SKM-1 treated with dmso at 0.1 percent for 144 hours (cell line): ENCODE measurements around the gene DGAT2L6.
"Not testable (repeated sequence)": the region's sequence is repeated elsewhere in the genome, so short reads cannot be mapped to it uniquely, and the experiment has no call there.

ENCODE experiments used
- DNase-seq: peaks from one replicate; lab custom pipeline; 2025; ENCODE audit not compliant: unreplicated experiment; lab: John Stamatoyannopoulos, UW

DGAT2L6 gene

GRCh38 chrX:70196961-70197720, 19.9 kb downstream of the DGAT2L6 start:
- no peak for DNase-seq

GRCh38 chrX:70201732-70202131, 24.4 kb downstream of the DGAT2L6 start:
- DNase-seq: no peak

GRCh38 chrX:70208479-70208878, 31.2 kb downstream of the DGAT2L6 start:
- no peak for DNase-seq

DNA sequence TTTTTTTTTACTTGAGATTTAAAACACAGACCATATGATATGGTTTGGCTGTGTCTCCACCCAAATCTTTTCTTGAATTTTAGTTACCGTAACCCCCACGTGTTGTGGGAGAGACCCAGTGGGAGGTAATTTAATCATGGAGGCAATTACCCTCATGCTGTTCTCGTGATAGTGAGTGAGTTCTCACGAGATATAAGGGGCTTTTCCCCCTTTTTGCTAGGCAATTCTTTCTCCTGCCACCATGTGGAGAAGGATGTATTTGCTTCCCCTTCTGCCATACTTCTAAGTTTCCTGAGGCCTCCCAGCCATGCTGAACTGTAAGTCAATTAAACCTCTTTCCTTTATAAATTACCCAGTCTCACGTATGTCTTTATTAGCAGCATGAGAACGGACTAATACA, 32.3 kb downstream of the DGAT2L6 start:
- DNase-seq: not testable (repeated sequence)

DNA sequence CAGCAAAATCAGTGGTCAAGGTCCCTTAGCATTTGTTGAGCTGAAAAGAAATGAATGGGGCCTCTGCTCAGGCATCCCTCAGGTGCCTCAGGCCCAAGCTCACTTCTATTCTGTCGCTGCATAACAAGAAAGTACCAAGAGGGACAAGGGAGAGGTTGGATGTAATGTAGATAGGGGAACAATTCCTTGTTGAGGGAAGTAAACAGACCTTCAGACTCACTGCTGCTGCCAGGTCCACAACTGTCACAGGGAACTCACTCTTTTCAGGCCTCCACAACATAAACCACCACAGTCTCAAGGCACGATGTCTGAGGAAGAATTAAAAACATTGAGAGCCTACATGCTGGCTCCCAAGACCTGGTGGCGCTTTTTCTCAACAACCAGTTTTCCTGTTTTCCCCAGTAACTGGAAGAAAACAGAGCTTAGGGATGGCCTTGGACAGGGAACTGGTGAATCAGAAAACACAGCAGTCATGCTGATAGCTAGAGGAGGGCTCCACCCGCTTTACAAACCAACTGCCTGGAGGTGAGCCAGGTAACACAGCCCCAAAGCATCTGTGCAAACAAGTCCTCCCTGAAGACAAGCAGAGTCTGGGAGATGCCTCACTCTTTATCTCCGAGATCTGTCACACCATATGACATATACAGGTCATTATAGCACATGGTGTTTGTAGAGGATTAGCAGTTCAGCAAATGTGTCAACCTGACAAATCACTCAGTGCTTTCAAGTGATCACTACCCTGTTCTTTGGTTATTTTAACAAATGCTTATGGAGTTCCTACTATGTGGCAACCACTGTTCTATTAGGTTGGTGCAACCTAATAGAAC, 42.9 kb downstream of the DGAT2L6 start:
- DNase-seq: no peak

- no peak for DNase-seq
These were observed 48.8 kb downstream of the DGAT2L6 start for GRCh38 chrX:70226048-70226447.

- no peak for DNase-seq
These were observed 49.4 kb downstream of the DGAT2L6 start for GRCh38 chrX:70226687-70227086.

GRCh38 chrX:70231666-70232065, 54.4 kb downstream of the DGAT2L6 start:
- DNase-seq: no peak

- DNase-seq: no peak
These were observed 57.1 kb downstream of the DGAT2L6 start, which contains the start of gene AWAT1 for GRCh38 chrX:70234355-70234754. AWAT1 (plus strand) TSS chrX:70234655; CDS start chrX:70234696, 41 bp downstream.

DNA sequence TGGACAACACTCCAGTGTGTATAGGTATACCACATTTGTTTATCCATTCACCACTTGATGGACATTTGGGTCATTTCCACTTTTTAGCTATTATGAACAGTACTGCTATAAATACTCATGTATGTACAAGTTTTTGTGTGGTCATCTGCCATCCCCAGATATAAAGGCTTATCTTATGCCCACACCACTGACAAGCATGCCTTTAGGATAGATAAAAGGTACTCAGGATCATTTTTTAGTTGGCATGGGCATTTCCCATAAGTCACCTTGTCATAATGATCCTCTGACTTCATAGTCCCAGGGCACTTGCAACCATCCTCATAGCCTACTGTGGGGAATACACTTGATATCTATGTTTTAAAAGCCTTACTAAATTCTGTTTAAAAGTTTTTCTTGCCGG, 63.5 kb downstream of the DGAT2L6 start:
- DNase-seq: no peak

GRCh38 chrX:70241501-70241900, 64.2 kb downstream of the DGAT2L6 start:
- DNase-seq: no peak

DNA sequence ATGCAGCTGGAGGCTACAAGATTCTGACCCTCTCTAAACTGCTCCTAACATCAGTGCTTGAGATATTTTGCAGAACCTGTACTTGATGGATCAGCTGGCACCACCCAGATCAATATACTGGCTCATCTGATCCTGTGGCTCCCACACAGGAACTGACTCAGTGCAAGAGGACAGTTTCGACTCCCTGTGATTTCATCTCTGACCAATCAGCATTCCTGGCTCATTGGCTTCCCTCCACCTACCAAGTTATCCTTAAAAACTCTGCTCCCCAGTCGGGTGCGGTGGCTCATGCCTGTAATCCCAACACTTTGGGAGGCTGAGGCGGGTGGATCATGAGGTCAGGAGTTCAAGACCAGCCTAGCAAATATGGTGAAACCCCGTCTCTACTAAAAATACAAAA, 66.3 kb downstream of the DGAT2L6 start:
- not testable (repeated sequence) for DNase-seq

- no peak for DNase-seq
These were observed 67.6 kb downstream of the DGAT2L6 start for GRCh38 chrX:70244881-70245280.

- DNase-seq: no peak
These were observed 70.0 kb downstream of the DGAT2L6 start for GRCh38 chrX:70247252-70247651.

- DNase-seq: no peak
These were observed 75.2 kb downstream of the DGAT2L6 start for GRCh38 chrX:70252491-70252890.

DNA sequence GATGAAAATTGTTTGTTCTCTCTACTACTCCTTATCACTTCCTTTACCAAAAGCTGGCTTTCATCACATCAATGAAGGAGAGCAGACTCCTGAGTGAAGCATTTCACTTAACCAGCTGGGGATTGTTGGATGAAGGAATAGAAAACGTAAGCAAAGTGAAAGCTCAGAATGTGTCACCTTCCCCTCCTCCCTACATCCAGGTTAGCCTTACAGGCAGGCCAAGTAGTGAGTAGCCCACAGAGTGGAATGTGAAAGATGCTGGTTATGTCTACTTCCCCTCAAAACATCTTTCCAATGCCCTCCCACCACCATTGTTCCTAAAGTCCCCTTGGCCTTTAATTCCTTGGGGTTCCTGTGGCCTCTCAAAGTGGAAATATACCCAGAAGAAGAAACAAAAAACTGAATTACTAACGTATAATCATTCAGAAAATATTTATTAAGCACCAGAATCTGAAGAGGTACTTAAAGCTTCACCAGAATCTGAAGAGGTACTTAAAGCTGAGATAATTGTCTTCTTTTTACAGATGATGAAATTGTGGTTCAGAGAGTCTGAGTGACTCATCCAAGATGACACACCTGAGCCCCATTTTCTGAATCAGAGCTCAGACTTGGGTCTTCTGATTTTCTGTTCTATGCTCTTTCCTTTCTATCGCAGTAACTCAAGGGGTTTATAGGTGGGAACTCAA, 76.2 kb downstream of the DGAT2L6 start:
- no peak for DNase-seq

GRCh38 chrX:70254063-70254400, 76.7 kb downstream of the DGAT2L6 start:
- DNase-seq: no peak

DNA sequence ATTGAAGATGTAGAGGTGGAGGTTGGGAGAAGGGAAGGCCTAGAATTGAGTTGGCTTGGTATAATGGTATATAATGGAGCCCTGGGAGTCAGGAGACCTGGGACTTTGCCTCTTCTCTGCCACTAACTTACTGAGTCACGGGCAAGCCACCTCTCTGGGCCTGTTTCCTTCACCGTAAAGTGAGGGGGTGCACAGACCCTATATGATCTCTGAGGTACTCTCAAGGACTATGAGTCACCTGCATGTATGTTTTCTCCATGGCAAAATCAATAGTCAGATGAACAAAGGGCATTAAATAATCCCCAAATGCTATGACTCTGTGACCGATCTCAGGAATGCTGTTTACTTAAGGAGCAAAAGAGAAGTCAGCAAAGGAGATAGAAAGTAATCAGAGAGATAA, 77.6 kb downstream of the DGAT2L6 start:
- DNase-seq: no peak
